ENCODE measurements around the gene EGLN2.

DNA sequence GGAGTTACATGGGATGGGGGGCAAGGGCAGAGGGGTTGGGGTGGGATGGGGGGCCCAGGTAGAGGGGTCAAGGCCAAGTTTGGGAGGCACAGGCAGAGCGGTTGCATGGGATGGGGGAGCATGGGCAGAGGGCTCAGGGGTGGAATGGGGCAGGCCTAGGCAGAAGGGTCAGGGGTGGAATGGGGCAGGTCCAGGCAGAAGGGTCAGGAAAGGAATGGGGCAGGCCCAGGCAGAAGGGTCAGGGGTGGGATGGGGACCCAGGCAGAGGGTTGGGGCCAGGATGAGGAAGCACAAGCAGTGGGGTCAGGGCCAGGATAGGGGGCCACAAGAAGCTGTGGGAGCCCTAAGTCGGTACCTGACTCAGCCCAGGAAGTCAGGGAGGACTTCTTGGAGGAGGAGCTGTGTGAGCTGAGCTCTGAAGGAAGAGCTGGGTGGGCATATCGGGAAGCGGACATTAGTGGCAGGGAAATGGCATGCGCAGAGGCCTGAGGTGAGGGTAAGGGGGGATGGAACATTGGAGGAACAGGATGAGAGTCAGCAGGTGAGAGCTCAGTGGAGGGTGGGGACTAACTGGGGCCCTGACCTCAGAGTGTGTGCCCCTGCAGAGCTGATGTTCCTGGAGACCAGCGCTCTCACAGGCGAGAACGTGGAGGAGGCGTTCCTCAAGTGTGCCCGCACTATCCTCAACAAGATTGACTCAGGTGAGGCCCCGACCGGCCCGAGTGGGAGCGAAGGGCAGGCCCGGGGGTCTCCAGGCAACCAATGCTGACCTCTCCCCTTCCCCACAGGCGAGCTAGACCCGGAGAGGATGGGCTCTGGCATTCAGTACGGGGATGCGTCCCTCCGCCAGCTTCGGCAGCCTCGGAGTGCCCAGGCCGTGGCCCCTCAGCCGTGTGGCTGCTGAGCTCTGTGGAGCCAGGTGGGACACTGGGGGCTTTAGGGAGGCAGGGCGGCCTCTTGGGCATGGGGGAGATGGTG is 12.6 kb upstream of the EGLN2 start:
- TF ChIP-seq, protein P1, sequence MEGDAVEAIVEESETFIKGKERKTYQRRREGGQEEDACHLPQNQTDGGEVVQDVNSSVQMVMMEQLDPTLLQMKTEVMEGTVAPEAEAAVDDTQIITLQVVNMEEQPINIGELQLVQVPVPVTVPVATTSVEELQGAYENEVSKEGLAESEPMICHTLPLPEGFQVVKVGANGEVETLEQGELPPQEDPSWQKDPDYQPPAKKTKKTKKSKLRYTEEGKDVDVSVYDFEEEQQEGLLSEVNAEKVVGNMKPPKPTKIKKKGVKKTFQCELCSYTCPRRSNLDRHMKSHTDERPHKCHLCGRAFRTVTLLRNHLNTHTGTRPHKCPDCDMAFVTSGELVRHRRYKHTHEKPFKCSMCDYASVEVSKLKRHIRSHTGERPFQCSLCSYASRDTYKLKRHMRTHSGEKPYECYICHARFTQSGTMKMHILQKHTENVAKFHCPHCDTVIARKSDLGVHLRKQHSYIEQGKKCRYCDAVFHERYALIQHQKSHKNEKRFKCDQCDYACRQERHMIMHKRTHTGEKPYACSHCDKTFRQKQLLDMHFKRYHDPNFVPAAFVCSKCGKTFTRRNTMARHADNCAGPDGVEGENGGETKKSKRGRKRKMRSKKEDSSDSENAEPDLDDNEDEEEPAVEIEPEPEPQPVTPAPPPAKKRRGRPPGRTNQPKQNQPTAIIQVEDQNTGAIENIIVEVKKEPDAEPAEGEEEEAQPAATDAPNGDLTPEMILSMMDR (IDR thresholded peaks at IDR 0.05) = no peak
- no peak for TF ChIP-seq ZFX (IDR thresholded peaks at IDR 0.05; ENCODE audit: borderline replicate concordance)
